ENCODE results near the gene MSN.

The MSN gene

GRCh38 chrX:65673857-65674203, 6.4 kb downstream of the MSN start:
- no peak for DNase-seq (ENCODE audit: low read depth in 2 of 2)

GRCh38 chrX:65674204-65674893, 6.9 kb downstream of the MSN start:
- no peak for DNase-seq (ENCODE audit: low read depth in 2 of 2)

GRCh38 chrX:65677954-65678469, 10.6 kb downstream of the MSN start:
- DNase-seq (ENCODE audit: low read depth in 2 of 2), result no peak

GRCh38 chrX:65679071-65679540, 11.7 kb downstream of the MSN start:
- DNase-seq (ENCODE audit: low read depth in 2 of 2), result no peak

- no peak for DNase-seq (ENCODE audit: low read depth in 2 of 2)
Measured at GRCh38 chrX:65681810-65682209, 14.4 kb downstream of the MSN start.

- DNase-seq (ENCODE audit: low read depth in 2 of 2), result no peak
Measured at GRCh38 chrX:65685112-65685511, 17.7 kb downstream of the MSN start.

GRCh38 chrX:65686236-65686635, 18.8 kb downstream of the MSN start:
- no peak for DNase-seq (ENCODE audit: low read depth in 2 of 2)

GRCh38 chrX:65687367-65687766, 19.9 kb downstream of the MSN start:
- no peak for DNase-seq (ENCODE audit: low read depth in 2 of 2)

- DNase-seq (ENCODE audit: low read depth in 2 of 2), result no peak
Measured at GRCh38 chrX:65688403-65688871, 21.0 kb downstream of the MSN start.

- no peak for DNase-seq (ENCODE audit: low read depth in 2 of 2)
Measured at GRCh38 chrX:65689377-65689776, 21.9 kb downstream of the MSN start.

- no peak for DNase-seq (ENCODE audit: low read depth in 2 of 2)
Measured at GRCh38 chrX:65690057-65690855, 22.8 kb downstream of the MSN start.

- no peak for DNase-seq (ENCODE audit: low read depth in 2 of 2)
Measured at GRCh38 chrX:65695849-65696449, 28.5 kb downstream of the MSN start.

- DNase-seq (ENCODE audit: low read depth in 2 of 2), result no peak
Measured at GRCh38 chrX:65696613-65697012, 29.2 kb downstream of the MSN start.

- DNase-seq (ENCODE audit: low read depth in 2 of 2), result no peak
Measured at GRCh38 chrX:65697211-65697641, 29.8 kb downstream of the MSN start.

GRCh38 chrX:65697915-65698796, 30.7 kb downstream of the MSN start:
- peak; percentile 63 to 78 for DNase-seq (ENCODE audit: low read depth in 2 of 2)

GRCh38 chrX:65702956-65703355, 35.5 kb downstream of the MSN start:
- no peak for DNase-seq (ENCODE audit: low read depth in 2 of 2)

- no peak for DNase-seq (ENCODE audit: low read depth in 2 of 2)
Measured at GRCh38 chrX:65705439-65705838, 38.0 kb downstream of the MSN start.

GRCh38 chrX:65706041-65706828, 38.8 kb downstream of the MSN start:
- DNase-seq (ENCODE audit: low read depth in 2 of 2), result peak; percentile 47 to 56

GRCh38 chrX:65707151-65707550, 39.7 kb downstream of the MSN start:
- DNase-seq (ENCODE audit: low read depth in 2 of 2), result no peak

- DNase-seq (ENCODE audit: low read depth in 2 of 2), result no peak
Measured at GRCh38 chrX:65712005-65712806, 44.8 kb downstream of the MSN start.

All from stimulated activated CD8-positive, alpha-beta memory T cell treated with anti-CD3 and anti-CD28 coated beads, Interleukin-15, amount 100 ng/mL, for 48 hours (primary cell).